Neural cell (in vitro differentiated cells): ENCODE measurements around the gene TRIM29. TPM values are rescaled to one million over a fixed set of nuclear protein-coding genes. Genes with fewer than 3 reads are reported as not detected.

Experiments used
- H2AFZ ChIP-seq: fragments of 200-600, 300-800 bp; sonication (generic), shearing (Covaris generic); 2 replicates; pipeline ENCODE4 v1.6.0; 2014; ENCODE audit warnings: low read depth, mild to moderate bottlenecking, antibody characterized with exemption, low read length, moderate library complexity
- H3F3A ChIP-seq: fragments of 200-600 bp; shearing (Covaris generic); 2 replicates; pipeline ENCODE4 v1.6.1; 2016; ENCODE audit warnings: mild to moderate bottlenecking, moderate library complexity, mixed read lengths, antibody characterized with exemption, low read length; ENCODE audit not compliant: insufficient read depth, poor library complexity, severe bottlenecking
- H3K27ac ChIP-seq: fragments of 200-600, 300-800 bp; sonication (generic), shearing (Covaris generic); 2 replicates; pipeline ENCODE4 v1.5.1; 2014; ENCODE audit warnings: mild to moderate bottlenecking, low read length, moderate library complexity
- H3K27me3 ChIP-seq: fragments of 300-800, 200-600 bp; sonication (generic), shearing (Covaris generic); 2 replicates; pipeline ENCODE4 v1.6.0; 2014; ENCODE audit warnings: mild to moderate bottlenecking, low read depth, low read length, moderate library complexity; ENCODE audit not compliant: insufficient read depth
- H3K36me3 ChIP-seq: fragments of 300-800, 200-600 bp; sonication (generic), shearing (Covaris generic); 2 replicates; pipeline ENCODE4 v1.5.1; 2014; ENCODE audit warnings: mild to moderate bottlenecking, antibody characterized with exemption, low read length, moderate library complexity; ENCODE audit not compliant: insufficient read depth
- H3K4me2 ChIP-seq: fragments of 300-800, 200-600 bp; sonication (generic), shearing (Covaris generic); 2 replicates; pipeline ENCODE4 v1.6.0; 2014; ENCODE audit warnings: mild to moderate bottlenecking, low read length
- H3K4me3 ChIP-seq: fragments of 300-800, 200-600 bp; sonication (generic), shearing (Covaris generic); 2 replicates; pipeline ENCODE4 v1.5.1; 2014; ENCODE audit warnings: mild to moderate bottlenecking, low read length, moderate library complexity
- H3K79me2 ChIP-seq: fragments of 200-600 bp; shearing (Covaris generic); replicated peaks from 2 replicates; pipeline ENCODE4 v1.6.0; 2014; ENCODE audit warnings: mild to moderate bottlenecking, low read length, moderate library complexity; ENCODE audit not compliant: insufficient read depth
- H3K9ac ChIP-seq: fragments of 300-800, 200-600 bp; sonication (generic), shearing (Covaris generic); 2 replicates; pipeline ENCODE4 v1.6.1; 2016; ENCODE audit warnings: mild to moderate bottlenecking, low read length, mixed read lengths
- H3K9me2 ChIP-seq: fragments of 200-600 bp; shearing (Covaris generic); 2 replicates; pipeline ENCODE4 v1.6.1; 2016; ENCODE audit warnings: mild to moderate bottlenecking, low read length, mixed read lengths; ENCODE audit not compliant: insufficient read depth
- H3K9me3 ChIP-seq: fragments of 200-600, 300-800 bp; sonication (generic), shearing (Covaris generic); 2 replicates; pipeline ENCODE4 v1.6.1; 2016; ENCODE audit warnings: mild to moderate bottlenecking, mixed run types, low read length, moderate library complexity, mixed read lengths
- H4K20me1 ChIP-seq: fragments of 200-600 bp; shearing (Covaris generic); 2 replicates; pipeline ENCODE4 v1.6.1; 2016; ENCODE audit warnings: mild to moderate bottlenecking, mixed run types; ENCODE audit not compliant: insufficient read depth
- CTCF ChIP-seq: fragments of 450-650 bp; IDR thresholded peaks from 2 replicates; pipeline ENCODE4 v1.5.1; 2014; ENCODE audit warnings: antibody characterized with exemption, mild to moderate bottlenecking, moderate library complexity; ENCODE audit not compliant: poor library complexity, severe bottlenecking
- EP300 ChIP-seq: fragments of 450-650 bp; conservative IDR thresholded peaks from 2 replicates; pipeline ENCODE4 v1.6.1; 2014; ENCODE audit warnings: antibody characterized with exemption, mild to moderate bottlenecking, moderate library complexity; ENCODE audit not compliant: poor library complexity, severe bottlenecking
- EZH2 ChIP-seq: fragments of 200-600, 300-800 bp; shearing (Covaris generic), sonication (generic); IDR thresholded peaks from 2 replicates; pipeline ENCODE4 v1.6.1; 2014; ENCODE audit warnings: antibody characterized with exemption, low read length, borderline replicate concordance, mild to moderate bottlenecking; ENCODE audit not compliant: insufficient read depth, poor library complexity, severe bottlenecking
- MXI1 ChIP-seq: fragments of 450-650 bp; conservative IDR thresholded peaks from 2 replicates; pipeline ENCODE4 v1.6.1; 2014; ENCODE audit warnings: antibody characterized with exemption, mild to moderate bottlenecking; ENCODE audit not compliant: poor library complexity, severe bottlenecking
- POLR2AphosphoS5 ChIP-seq: IDR thresholded peaks from 2 replicates; pipeline ENCODE4 v1.6.1; 2012
- RAD21 ChIP-seq: fragments of 450-650 bp; conservative IDR thresholded peaks from 2 replicates; pipeline ENCODE4 v1.6.1; 2014; ENCODE audit warnings: antibody characterized with exemption, mild to moderate bottlenecking, moderate library complexity
- REST ChIP-seq: IDR thresholded peaks from 2 replicates; pipeline ENCODE4 v1.6.1; 2012; ENCODE audit warnings: borderline replicate concordance
- SMC3 ChIP-seq: fragments of 450-650 bp; conservative IDR thresholded peaks from 2 replicates; pipeline ENCODE4 v1.6.1; 2014; ENCODE audit warnings: antibody characterized with exemption, mild to moderate bottlenecking, moderate library complexity; ENCODE audit not compliant: poor library complexity
- TAF1 ChIP-seq: IDR thresholded peaks from 2 replicates; pipeline ENCODE4 v1.6.1; 2012; ENCODE audit warnings: low read depth
- polyA plus RNA-seq: library from polyadenylated mRNA; depleted of rRNA; stranded (reverse); fragments of >200 nt; gene quantifications from 2 replicates; pipeline ENCODE4 v1.2.3, GENCODE V29; 2014

TRIM29 gene
- polyA plus RNA-seq, 1 donor from 2014 or later = 0.82 TPM

GRCh38 chr11:120078397-120078796 lies 59.5 kb downstream of the TRIM29 start:
- Histone ChIP-seq H3K36me3 (no peaks in the 10 kb centered on the region), H3F3A (no peaks in the 10 kb centered on the region), H3K4me3 (no peak overlapping the region), H2AFZ (no peak overlapping the region), H3K4me2 (no peak overlapping the region), H3K79me2 (no peaks in the 10 kb centered on the region), H3K9ac (no peak overlapping the region), H3K9me2 (no peaks in the 10 kb centered on the region), H3K27me3 (no peaks in the 10 kb centered on the region), H3K27ac (no peak overlapping the region), H3K9me3 (no peaks in the 10 kb centered on the region), H4K20me1 (no peaks in the 10 kb centered on the region)
- no peak for TF ChIP-seq EZH2
- no peak for TF ChIP-seq RAD21
- TF ChIP-seq SMC3 = no peak
- TF ChIP-seq REST = no peak

GRCh38 chr11:120074076-120074475 lies 63.8 kb downstream of the TRIM29 start:
- Histone ChIP-seq H3K9me3 (no peaks in the 10 kb centered on the region), H3K36me3 (no peaks in the 10 kb centered on the region), H3K4me3 (no peak overlapping the region), H4K20me1 (no peaks in the 10 kb centered on the region), H3K9ac (no peak overlapping the region), H3K4me2 (no peak overlapping the region), H3F3A (no peaks in the 10 kb centered on the region), H3K27ac (no peak overlapping the region), H3K9me2 (no peaks in the 10 kb centered on the region), H3K27me3 (no peaks in the 10 kb centered on the region), H2AFZ (no peak overlapping the region), H3K79me2 (no peaks in the 10 kb centered on the region)
- TF ChIP-seq TAF1 = no peak
- TF ChIP-seq RAD21 = no peak
- no peak for TF ChIP-seq SMC3
- no peak for TF ChIP-seq CTCF
- no peak for TF ChIP-seq MXI1
- TF ChIP-seq EZH2 = no peak

GRCh38 chr11:120073196-120073595 lies 64.7 kb downstream of the TRIM29 start:
- TF ChIP-seq RAD21 (no peak), MXI1 (no peak), SMC3 (no peak), REST (no peak), TAF1 (no peak), EZH2 (no peak), POLR2AphosphoS5 (no peak), CTCF (no peak), EP300 (no peak)
- Histone ChIP-seq H3K4me3 (no peak overlapping the region), H3K79me2 (no peaks in the 10 kb centered on the region), H2AFZ (no peak overlapping the region), H3K27ac (no peak overlapping the region), H4K20me1 (no peaks in the 10 kb centered on the region), H3K36me3 (no peaks in the 10 kb centered on the region), H3F3A (no peaks in the 10 kb centered on the region), H3K9ac (no peak overlapping the region), H3K27me3 (no peaks in the 10 kb centered on the region), H3K9me2 (no peaks in the 10 kb centered on the region), H3K9me3 (no peaks in the 10 kb centered on the region), H3K4me2 (no peak overlapping the region)
